Activated gamma-delta T cell treated with anti-CD3 and anti-CD28 coated beads, Interleukin-2, amount 50 U/mL, for 16 hours (primary cell): Measurements from ENCODE around the gene CRYGN.
A peak's percentile ranks its signal among the peaks of the same experiment; 100 is the strongest.

Experiments used
- DNase-seq: peaks from one replicate; pipeline ENCODE4 v3.0.0-alpha.2; 2020; ENCODE audit warnings: low read depth

Gene CRYGN

GRCh38 chr7:151426904-151427704 is 12.8 kb downstream of the CRYGN start:
- DNase-seq = no peak

GRCh38 chr7:151426441-151426903 is 13.5 kb downstream of the CRYGN start:
- DNase-seq = no peak

GRCh38 chr7:151425670-151426440 is 14.1 kb downstream of the CRYGN start:
- DNase-seq = no peak

- no peak for DNase-seq
These were observed 15.1 kb downstream of the CRYGN start for GRCh38 chr7:151424799-151425198.

GRCh38 chr7:151423936-151424335 is 16.0 kb downstream of the CRYGN start:
- DNase-seq = no peak

GRCh38 chr7:151423226-151423625 is 16.7 kb downstream of the CRYGN start:
- DNase-seq = no peak

- no peak for DNase-seq
These were observed 17.7 kb downstream of the CRYGN start for GRCh38 chr7:151422212-151422611.

- no peak for DNase-seq
These were observed 19.8 kb downstream of the CRYGN start for GRCh38 chr7:151420144-151420543.

- no peak for DNase-seq
These were observed 23.0 kb downstream of the CRYGN start for GRCh38 chr7:151416941-151417315.

- DNase-seq = no peak
These were observed 23.6 kb downstream of the CRYGN start for GRCh38 chr7:151416112-151416940.

GRCh38 chr7:151415375-151416105 is 24.4 kb downstream of the CRYGN start:
- no peak for DNase-seq

- no peak for DNase-seq
These were observed 26.7 kb downstream of the CRYGN start for GRCh38 chr7:151413241-151413640.

- no peak for DNase-seq
These were observed 27.6 kb downstream of the CRYGN start for GRCh38 chr7:151412318-151412717.

GRCh38 chr7:151411551-151411950 is 28.4 kb downstream of the CRYGN start:
- DNase-seq = no peak

GRCh38 chr7:151410405-151411390 is 29.2 kb downstream of the CRYGN start:
- no peak for DNase-seq

- DNase-seq = no peak
These were observed 30.1 kb downstream of the CRYGN start, which contains the start of gene WDR86 for GRCh38 chr7:151409667-151410404. Gene WDR86, minus strand, starts transcription at chr7:151410038. Its CDS starts 449 bp downstream, at chr7:151409589.

- peak; percentile 52 for DNase-seq
These were observed 30.9 kb downstream of the CRYGN start for GRCh38 chr7:151408839-151409666.

- no peak for DNase-seq
These were observed 31.5 kb downstream of the CRYGN start for GRCh38 chr7:151408498-151408838.
